Measurements from ENCODE around the gene LTBP3. TPM values are rescaled to one million over a fixed set of nuclear protein-coding genes. Genes with fewer than 3 reads are reported as not detected.

LTBP3 gene
- total RNA-seq, 4 donors from 2014 or later: 131 to 240 (median 217) TPM

DNA sequence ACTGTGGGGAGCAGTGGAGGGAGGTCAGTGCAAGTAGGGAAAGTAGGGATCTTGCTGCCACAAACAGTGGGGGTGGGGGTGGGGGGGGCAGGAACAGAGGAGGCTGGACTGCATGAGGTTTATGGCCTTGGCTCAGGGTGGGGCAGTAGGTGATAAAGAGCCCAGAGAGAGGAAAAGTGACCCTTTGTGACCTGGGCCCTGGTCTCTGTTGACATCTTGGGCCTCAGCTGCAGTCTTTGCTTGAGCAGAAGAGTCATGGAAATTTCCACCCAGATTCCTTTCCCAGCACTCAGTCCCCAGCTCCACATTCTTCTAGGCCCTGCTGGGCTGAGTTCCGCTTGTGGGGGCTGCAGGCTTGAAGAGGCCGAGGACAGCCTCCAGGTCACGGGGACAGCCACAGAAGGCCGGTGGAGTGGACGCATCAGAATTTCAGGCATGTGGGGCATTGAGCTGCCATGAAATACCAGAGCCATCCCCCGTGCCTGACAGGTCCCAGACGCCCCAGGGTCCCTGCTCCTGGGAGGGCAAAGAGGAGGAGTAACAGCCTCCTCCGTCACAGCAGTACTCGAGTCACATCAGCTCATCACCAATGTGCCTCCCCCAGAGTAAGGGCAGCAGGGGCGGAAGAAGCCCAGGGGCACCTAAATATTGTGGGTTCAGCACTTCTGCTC, 69.0 kb downstream of the LTBP3 start:
- no peaks in the 10 kb centered on the region for H3K9me3 ChIP-seq
- no peak overlapping the region for H3K4me3 ChIP-seq
- DNase-seq: peak; percentile 75 to 80
- H3K27ac ChIP-seq: peak overlapping the region; percentile 94 to 97
- H3K36me3 ChIP-seq: no peaks in the 10 kb centered on the region
- intact Hi-C loops (cut with DNase I; ENCODE audit: low total_unique reads): no loop called here
- peaks cover 64 to 71% of the 10 kb centered on the region in 2 donors for H3K4me1 ChIP-seq
- peak; percentile 36 to 52 for TF ChIP-seq POLR2A (IDR thresholded peaks at IDR 0.05)
- TF ChIP-seq, protein P1, sequence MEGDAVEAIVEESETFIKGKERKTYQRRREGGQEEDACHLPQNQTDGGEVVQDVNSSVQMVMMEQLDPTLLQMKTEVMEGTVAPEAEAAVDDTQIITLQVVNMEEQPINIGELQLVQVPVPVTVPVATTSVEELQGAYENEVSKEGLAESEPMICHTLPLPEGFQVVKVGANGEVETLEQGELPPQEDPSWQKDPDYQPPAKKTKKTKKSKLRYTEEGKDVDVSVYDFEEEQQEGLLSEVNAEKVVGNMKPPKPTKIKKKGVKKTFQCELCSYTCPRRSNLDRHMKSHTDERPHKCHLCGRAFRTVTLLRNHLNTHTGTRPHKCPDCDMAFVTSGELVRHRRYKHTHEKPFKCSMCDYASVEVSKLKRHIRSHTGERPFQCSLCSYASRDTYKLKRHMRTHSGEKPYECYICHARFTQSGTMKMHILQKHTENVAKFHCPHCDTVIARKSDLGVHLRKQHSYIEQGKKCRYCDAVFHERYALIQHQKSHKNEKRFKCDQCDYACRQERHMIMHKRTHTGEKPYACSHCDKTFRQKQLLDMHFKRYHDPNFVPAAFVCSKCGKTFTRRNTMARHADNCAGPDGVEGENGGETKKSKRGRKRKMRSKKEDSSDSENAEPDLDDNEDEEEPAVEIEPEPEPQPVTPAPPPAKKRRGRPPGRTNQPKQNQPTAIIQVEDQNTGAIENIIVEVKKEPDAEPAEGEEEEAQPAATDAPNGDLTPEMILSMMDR (IDR thresholded peaks at IDR 0.05): no peak
- H3K27me3 ChIP-seq: no peaks in the 10 kb centered on the region

Small RNA genes within 50 kb of the gene (small RNA-seq; reads per million reads assigned to genes)
- not detected for gene AP001362.1
- not detected for gene RF01684

Other genes with a start within 250 kb of the LTBP3 start
- gene CDC42EP2, start 243.5 kb downstream of the LTBP3 start, total RNA-seq: 10 to 100 TPM in 3 of 4 donors, 1 to 10 TPM in 1; 9.7 to 65.3 (median 33.2) TPM
- 100 to 1,000 TPM in 1 of 4 donors, 10 to 100 TPM in 3; 16.1 to 108 (median 56.8) TPM for gene DPF2, start 224.5 kb downstream of the LTBP3 start, total RNA-seq
- gene TIGD3, start 203.6 kb downstream of the LTBP3 start, total RNA-seq: under 1 TPM in 2 of 4 donors, not detected in 2; under 0.01 to 0.35 TPM
- gene SLC25A45, start 175.7 kb downstream of the LTBP3 start, total RNA-seq: 1 to 10 TPM in 2 of 4 donors, under 1 TPM in 1, not detected in 1; 0.29 to 5.9 (median 5.3) TPM
- 100 to 1,000 TPM in 1 of 4 donors, 10 to 100 TPM in 3; 15.9 to 160 (median 41.5) TPM for gene FRMD8, start 171.7 kb downstream of the LTBP3 start, total RNA-seq
- gene NEAT1, start 135.6 kb downstream of the LTBP3 start, total RNA-seq: 100 to 1,000 TPM in 3 of 4 donors, 10 to 100 TPM in 1; 33.6 to 932 (median 120) TPM
- over 10,000 TPM in 3 of 4 donors, 1,000 to 10,000 TPM in 1; 6,732 to 19,335 (median 13,886) TPM for gene MALAT1, start 59.3 kb downstream of the LTBP3 start, total RNA-seq
- gene SCYL1, start 33.3 kb downstream of the LTBP3 start, total RNA-seq: 100 to 1,000 TPM in 1 of 4 donors, 10 to 100 TPM in 3; 28.8 to 101 (median 70.1) TPM
- gene ZNRD2, start 12.1 kb upstream of the LTBP3 start, total RNA-seq: 10 to 100 TPM; 12.3 to 42.6 (median 31.6) TPM
- gene FAM89B, start 14.2 kb upstream of the LTBP3 start, total RNA-seq: 10 to 100 TPM; 13.9 to 83.0 (median 40.8) TPM
- 100 to 1,000 TPM in 1 of 4 donors, 10 to 100 TPM in 3; 44.2 to 159 (median 69.5) TPM for gene EHBP1L1, start 17.7 kb upstream of the LTBP3 start, total RNA-seq
- 1 to 10 TPM in 1 of 4 donors, under 1 TPM in 1, not detected in 2; 0.26 to 5.8 TPM for gene KCNK7, start 37.4 kb upstream of the LTBP3 start, total RNA-seq
- gene MAP3K11, start 55.9 kb upstream of the LTBP3 start, total RNA-seq: 100 to 1,000 TPM in 1 of 4 donors, 10 to 100 TPM in 3; 22.1 to 139 (median 51.8) TPM
- 10 to 100 TPM in 3 of 4 donors, 1 to 10 TPM in 1; 6.8 to 47.4 (median 24.6) TPM for gene PCNX3, start 57.4 kb upstream of the LTBP3 start, total RNA-seq
- 10 to 100 TPM; 11.2 to 60.1 (median 27.0) TPM for gene SIPA1, start 79.7 kb upstream of the LTBP3 start, total RNA-seq
- 10 to 100 TPM in 3 of 4 donors, 1 to 10 TPM in 1; 6.7 to 97.1 (median 36.5) TPM for gene RELA, start 104.6 kb upstream of the LTBP3 start, total RNA-seq
- gene KAT5, start 153.9 kb upstream of the LTBP3 start, total RNA-seq: 100 to 1,000 TPM in 2 of 4 donors, 10 to 100 TPM in 2; 37.1 to 113 (median 81.5) TPM
- gene RNASEH2C, start 162.4 kb upstream of the LTBP3 start, total RNA-seq: 100 to 1,000 TPM in 1 of 4 donors, 10 to 100 TPM in 3; 35.2 to 107 (median 65.4) TPM
- 10 to 100 TPM in 1 of 4 donors, 1 to 10 TPM in 3; 2.4 to 17.1 (median 5.7) TPM for gene AP5B1, start 222.6 kb upstream of the LTBP3 start, total RNA-seq
- gene OVOL1, start 228.7 kb upstream of the LTBP3 start, total RNA-seq: 1 to 10 TPM in 1 of 4 donors, not detected in 3; 1.0 TPM